CD4-positive, alpha-beta T cell treated with Interleukin-6 at 100 ng/mL for 8 hours (primary cell): Measurements from ENCODE around the gene TSPY1.
"Not testable (repeated sequence)": the region's sequence is repeated elsewhere in the genome, so short reads cannot be mapped to it uniquely, and the experiment has no call there.

ENCODE experiments used
- DNase-seq: peaks from one replicate; pipeline ENCODE4 v3.0.0-alpha.2; 2020; ENCODE audit warnings: mixed read lengths, low spot score

Gene TSPY1

DNA sequence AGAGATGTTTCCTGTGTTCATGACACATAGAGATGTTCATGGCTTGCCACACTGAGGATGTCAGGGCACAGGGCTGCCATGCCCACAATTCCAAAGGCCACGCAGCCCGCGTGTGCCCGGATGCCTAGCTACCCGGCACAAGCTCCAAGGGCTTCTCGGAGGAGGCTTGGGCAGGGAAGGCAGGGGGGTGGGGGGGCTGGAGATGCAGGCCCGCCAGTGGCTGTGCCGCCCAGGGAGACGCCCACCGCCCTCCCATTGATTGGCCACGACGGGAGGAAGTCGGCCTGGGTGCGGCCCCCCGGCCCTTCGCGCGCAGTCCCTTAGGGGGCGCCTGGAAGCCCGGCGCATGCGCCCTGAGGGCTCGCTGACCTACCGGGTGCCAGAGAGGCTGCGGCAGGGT, at the start of gene TSPY1:
TSS of gene TSPY1 (plus strand) at position 301 of the 400 bp plus-strand sequence. CDS start at position 347, 46 bp downstream.
- DNase-seq: not testable (repeated sequence)

- DNase-seq: not testable (repeated sequence)
Observed at GRCh38 chrY:9486967-9487366, 20.2 kb downstream of the TSPY1 start, which contains the start of gene TSPY9. TSPY9 (plus strand) TSS chrY:9487267; CDS start chrY:9487313, 46 bp downstream.

DNA sequence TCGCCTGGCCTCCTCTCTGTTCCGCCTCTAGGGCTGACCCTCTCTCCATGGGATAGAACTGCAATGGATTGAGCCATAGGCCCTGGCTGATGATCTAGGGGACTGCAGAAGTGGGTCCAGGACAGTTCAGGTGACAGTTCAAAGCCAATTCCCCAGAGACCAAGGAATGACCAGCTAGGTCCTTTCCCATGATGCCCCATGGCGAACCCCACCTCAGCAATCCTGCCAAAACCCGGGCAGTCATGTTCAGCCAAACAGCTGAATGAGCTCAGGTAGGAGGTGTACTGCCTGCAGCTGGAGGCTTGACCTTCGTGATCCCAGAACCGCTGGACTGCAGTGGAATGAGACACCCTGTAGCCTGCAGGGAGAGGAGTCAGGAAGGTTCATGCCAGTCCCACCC, 37.6 kb downstream of the TSPY1 start:
- DNase-seq: not testable (repeated sequence)

DNA sequence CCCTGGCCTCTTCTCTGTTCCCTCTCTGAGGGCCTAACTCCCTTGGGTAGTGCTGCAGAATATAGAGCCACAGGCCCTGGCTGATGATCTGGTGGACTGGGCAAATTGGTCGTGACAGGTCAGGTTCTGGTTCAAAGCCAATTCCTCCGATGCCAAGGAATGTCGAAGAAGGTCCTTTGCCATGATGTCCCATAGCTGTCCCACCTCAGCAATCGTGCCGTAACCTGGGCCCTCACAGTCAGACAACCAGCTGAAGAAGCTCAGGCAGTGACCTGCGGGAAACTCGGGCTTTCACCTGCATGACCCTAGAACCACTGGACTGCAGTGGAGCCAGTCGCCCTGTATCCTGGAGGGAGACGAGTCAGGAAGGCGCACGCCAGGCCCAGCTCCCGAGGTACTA, 49.5 kb downstream of the TSPY1 start:
- DNase-seq: not testable (repeated sequence)
